ENCODE measurements around the gene MAPK9.
"Not testable (repeated sequence)": the region's sequence is repeated elsewhere in the genome, so short reads cannot be mapped to it uniquely, and the experiment has no call there.

Gene MAPK9

DNA sequence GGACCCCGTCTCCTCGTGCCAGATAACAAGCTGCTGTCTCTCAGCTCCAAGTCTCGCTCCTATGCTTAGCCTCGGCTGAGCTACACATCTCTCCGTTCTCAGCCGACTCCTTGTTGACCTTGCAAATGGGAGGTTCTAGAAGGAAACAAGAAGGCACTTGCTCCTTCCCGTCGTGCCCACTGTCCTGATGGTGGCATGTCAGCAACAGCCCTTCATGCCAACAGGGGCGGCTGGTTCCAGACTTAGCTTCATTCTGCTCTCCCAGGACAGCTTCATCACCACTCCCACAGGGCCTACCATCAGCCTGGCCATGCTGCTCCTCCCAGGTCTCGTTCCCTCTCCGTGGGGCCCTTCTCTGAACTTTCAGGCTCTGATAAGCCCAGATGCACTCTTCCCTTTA lies 69.8 kb downstream of the MAPK9 start:
- no peak for DNase-seq

GRCh38 chr5:180217797-180218196 lies 74.1 kb downstream of the MAPK9 start:
- DNase-seq, result no peak

GRCh38 chr5:180216646-180217171 lies 75.2 kb downstream of the MAPK9 start:
- no peak for DNase-seq

DNA sequence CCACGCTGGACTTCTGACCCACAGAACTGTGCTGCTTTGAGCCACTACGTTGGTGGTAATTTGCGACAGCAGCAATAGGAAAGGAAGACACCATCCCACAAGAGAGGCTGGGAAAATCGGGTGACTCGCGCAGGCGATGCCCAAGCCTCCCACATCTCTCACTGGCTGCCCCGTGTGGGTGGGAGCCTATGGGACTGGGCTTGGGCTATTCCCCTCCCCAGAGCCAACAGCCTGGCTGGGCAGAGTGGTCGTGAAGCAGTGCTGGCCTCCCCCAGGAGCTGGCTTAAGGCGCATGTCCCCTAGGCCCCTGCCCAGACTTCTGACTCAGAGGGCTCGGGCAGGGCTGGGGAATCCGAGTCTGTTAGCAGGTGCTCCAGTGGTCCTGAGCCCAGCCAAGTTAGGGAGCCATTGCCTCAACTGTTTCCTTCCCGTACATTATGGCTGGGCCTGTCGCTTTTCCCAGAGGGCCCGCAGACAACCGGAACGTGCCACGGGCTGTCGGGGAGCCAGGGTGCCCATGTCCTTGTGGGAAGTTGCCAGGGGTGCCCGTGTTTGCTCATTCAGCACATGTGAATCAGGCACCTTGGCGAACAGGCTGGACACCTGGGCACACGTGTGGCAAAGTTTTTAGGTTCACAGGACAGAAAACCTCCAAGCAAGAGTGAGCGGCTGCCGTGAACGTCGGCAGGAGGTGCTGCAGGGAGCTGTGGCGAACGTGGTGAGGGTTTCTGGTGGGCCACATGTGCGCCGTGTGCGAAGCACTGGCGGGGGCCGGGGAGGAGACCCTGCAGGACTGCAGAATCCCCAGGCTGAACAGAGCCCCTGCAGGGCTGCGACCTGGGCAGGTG lies 75.9 kb downstream of the MAPK9 start:
- DNase-seq, result no peak

- no peak for DNase-seq
Observed at GRCh38 chr5:180214870-180215770, 76.8 kb downstream of the MAPK9 start.

DNA sequence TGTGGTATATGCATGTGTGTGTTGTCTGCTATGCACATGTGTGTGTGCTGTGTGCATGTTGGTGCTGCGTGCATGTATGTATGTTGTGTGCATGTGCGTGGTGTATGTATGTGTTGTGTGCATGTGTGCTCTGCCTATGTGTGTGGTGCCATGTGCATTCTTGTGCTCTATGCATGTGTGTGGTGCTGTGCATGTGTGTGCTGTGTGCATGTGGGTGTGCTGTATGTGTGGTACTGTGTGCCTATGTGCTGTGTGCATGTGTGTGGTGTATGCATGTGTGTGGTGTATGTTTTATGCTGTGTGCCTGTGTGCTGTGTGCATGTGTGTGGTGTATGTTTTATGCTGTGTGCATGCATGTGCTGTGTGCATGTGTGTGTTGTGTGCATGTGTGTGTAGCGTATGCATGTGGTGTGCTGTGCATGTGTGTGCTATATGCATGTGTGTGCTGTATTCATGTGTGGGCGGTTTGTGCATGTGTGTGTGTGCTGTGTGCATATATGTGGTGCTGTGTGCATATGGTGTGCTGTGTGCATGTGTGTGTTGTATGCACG lies 78.2 kb downstream of the MAPK9 start:
- DNase-seq, result no peak

DNA sequence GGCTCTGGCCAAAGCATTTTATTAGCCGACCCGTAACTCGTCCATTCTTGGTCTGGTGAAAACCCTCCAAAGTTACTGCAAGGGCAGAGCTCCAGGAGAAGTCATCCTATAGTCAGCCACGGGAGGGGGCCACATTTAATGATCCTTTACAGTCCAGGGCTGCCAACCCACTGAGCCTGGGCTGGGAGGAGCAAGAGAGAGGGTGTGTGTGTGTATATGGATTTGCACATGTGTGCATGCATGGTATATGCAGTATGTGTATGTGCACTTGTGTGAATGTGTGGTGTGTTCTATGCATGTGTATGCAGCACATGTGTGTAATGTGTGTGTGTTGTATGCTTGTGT lies 78.7 kb downstream of the MAPK9 start:
- DNase-seq, result no peak

GRCh38 chr5:180212363-180213255 lies 79.3 kb downstream of the MAPK9 start:
- DNase-seq, result no peak

DNA sequence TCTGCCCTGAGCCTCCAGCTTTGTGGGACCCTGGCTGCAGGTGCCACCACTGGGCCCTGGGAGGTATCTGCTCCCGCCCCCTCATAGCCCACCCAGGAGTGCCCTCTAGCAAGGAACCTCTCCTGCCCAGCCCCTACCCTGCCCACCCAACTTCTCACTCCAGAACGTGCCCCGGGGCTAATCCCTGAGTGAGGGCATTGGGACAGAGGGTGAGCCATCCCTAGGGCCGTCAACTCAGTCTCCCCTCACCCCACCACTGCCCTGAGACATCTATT lies 80.2 kb downstream of the MAPK9 start:
- no peak for DNase-seq

GRCh38 chr5:180210961-180211760 lies 80.7 kb downstream of the MAPK9 start:
- no peak for DNase-seq

- DNase-seq, result not testable (repeated sequence)
Observed at GRCh38 chr5:180210077-180210476, 81.8 kb downstream of the MAPK9 start.

DNA sequence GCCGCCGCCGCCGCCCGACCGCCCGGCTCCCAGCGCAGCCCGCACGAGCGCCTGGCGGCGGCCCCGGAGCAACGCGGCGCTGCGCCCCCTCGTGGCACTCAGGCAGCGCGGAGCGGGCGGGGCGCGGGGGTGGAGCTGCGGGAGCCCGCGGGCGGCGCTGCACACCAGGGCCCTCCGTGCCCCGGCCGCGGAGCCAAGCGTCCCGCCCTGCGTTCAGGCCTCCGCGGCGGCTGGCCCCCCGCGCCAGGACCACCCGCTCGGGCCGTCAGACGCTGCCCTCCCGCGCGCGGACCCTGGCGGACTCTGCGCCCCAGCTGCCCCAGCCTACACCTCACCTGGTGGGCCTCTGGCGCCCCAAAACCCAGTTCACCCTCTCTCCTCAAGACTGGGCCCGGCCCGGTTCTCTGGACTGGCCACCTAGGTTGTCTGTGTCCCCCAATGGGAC lies 82.7 kb downstream of the MAPK9 start, which contains the start of gene RASGEF1C:
Gene RASGEF1C (minus strand): TSS at position 75 of the 445 bp plus-strand sequence. CDS start 71,159 bp downstream, outside the sequence.
- peak; percentile 58 for DNase-seq

DNA sequence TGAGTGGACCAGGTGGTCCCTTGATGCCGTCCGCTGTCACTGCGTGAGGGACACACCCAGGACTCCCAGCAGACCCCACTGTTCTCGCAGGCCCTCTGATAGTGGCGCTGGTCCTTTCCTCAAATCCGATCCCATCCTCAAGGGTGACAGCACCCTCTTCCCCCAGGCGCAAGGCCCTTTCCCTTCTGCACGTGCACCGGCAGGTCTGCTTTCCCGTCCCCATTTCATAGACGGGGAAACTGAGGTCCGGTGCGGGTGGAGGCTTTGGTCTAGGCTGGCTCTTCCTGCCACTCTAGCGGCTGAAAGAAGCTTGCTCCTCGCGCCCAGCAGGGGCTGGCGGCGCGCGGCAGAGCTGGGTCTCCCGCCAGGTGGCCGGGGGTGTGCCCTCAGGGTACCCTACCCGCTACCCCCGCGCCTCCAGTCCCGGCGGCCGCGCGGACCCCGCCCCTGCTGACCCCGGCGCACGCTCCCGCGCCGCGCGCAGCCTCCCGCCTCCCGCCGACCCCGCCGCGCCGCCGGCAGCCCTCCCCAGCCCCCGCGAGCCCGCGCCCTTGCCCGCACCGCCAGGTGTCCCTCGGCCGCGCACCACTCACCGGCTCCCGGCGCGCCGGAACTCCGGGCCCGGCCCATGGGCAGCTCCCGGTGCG lies 83.3 kb downstream of the MAPK9 start:
- peak; percentile 4 for DNase-seq

DNA sequence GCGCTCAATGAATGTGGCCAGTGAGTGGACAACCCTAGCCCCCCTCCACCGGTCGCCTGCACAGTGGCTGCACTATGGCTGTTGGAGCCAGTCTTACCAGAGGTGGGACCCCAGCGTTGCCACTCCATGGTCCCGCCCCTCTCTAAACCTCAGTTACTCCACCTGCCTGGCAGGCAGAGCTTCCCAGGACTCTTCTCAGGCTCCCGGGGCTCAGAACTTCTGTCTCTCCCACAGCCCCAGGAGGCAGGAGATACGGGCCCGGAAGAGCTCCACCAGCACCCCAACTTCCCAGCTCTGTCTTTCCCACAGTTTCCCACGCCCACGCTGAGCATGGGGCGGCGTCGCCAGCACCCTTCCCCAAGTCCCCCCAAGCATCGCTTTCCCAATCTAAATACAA lies 83.8 kb downstream of the MAPK9 start:
- no peak for DNase-seq

DNA sequence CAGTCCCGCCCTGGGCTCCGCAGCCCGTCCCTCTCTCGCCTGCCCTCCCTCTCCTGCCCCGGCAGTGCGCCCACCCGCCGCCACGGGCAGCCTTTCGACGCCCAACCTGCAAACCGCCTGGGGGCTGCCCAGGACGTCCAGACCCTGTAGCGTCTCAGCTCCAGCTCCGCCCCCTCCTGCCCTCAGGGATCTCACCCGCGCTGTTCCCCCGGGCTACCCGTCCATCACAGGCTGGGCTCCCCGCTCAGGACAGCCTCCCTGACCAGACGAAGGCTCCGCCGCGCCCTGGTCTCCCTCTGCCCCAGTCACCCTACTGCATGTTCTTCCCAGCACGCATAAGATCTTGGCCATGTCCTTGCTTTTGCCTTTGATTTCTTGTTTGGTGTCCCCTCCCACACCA lies 84.3 kb downstream of the MAPK9 start:
- DNase-seq, result no peak

DNA sequence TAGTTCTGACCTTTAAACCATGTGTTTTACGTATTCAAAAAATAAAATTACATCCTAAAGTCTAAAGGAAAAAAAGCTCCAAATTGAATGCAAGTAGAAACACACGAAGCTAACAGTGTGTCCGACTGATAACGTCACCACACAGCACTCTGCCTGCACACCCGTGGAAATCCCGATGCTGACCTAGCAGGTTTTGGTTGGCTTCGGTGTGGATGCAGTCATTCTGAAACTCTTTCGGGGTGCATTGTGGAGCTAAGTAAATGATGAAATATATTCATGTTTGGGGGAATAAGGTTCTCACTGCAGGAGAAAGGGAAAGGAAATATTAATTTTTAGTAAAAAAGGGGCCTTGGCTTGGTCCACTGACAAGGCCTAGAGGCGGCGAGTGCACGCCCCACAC lies 84.9 kb downstream of the MAPK9 start:
- no peak for DNase-seq

DNA sequence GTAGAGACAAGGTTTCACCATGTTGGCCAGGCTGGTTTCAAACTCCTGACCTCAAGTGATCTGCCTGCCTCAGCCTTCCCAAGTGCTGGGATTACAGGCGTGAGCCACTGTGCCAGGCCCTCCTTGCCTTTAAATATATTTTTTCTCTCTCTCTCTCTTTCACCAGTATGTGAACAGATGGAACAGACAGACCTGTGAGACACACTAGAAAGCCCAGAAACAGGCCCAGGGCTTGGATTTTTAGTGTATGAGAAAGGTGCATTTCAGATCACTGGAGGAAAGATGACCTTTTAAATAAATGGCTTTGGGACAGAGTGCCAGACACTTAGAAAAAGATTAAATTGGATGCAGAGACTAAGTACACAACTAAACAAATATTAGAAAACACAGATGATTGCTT lies 86.0 kb downstream of the MAPK9 start:
- no peak for DNase-seq

GRCh38 chr5:180204276-180204819 lies 87.5 kb downstream of the MAPK9 start:
- DNase-seq, result no peak

DNA sequence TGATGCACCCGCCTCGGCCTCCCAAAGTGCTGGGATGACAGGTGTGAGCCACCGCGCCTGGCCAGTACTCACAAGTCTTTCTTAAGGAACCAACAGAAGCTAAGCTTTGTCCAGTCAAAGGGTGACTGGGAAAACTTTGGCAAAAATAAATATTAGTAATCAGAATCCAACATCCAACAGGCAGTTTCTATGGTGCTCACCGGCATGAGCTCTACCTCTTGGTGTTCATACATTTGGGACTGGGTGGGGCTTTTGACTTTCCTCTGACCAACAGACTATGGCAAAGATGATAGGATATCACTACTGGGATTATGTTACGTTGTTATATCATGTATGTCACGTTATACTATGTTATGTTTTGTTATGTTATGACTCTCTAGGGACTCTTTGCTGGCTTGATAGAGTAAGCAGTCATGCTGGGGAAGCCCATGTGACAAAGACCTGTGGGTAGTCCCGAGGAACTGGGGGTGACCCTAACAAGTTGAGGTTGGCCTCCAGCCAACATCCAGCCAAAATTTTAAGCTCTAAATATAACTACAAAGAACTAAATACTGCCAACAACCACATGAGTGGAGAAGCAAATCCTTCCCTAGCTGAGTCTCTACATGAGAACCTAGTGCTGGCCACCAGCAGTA lies 88.8 kb downstream of the MAPK9 start:
- no peak for DNase-seq

Data from NCI-H226 (cell line).